Measurements from ENCODE around the gene FBXO3.
A peak's percentile ranks its signal among the peaks of the same experiment; 100 is the strongest.
"Not testable (repeated sequence)": the region's sequence is repeated elsewhere in the genome, so short reads cannot be mapped to it uniquely, and the experiment has no call there.

FBXO3 gene

GRCh38 chr11:33727539-33727938, 46.8 kb downstream of the FBXO3 start:
- not testable (repeated sequence) for DNase-seq (ENCODE audit: low spot score)

- no peak for DNase-seq (ENCODE audit: low spot score)
Measured at GRCh38 chr11:33725496-33725895, 48.8 kb downstream of the FBXO3 start.

DNA sequence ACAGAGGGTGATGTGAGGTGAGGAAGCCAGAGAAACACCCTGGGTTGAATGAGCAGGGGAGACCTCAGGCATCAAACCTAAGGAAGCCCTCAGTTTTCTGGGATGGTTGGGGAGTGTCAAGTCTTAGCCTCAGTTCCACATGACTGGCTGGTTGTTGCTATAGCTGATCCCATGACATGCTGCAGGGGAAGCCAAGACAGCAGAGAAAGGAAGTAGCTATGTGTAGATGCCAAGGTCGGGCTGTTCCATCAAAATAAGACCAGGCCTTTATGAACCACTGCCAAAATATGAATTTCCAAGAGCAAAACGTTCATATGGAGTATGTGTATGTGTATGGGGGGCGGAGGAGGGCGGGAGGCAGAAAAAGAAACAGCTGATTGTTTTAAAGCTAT, 49.7 kb downstream of the FBXO3 start:
- DNase-seq (ENCODE audit: low spot score) = no peak

GRCh38 chr11:33723238-33723881, 51.0 kb downstream of the FBXO3 start:
- DNase-seq (ENCODE audit: low spot score) = no peak

DNA sequence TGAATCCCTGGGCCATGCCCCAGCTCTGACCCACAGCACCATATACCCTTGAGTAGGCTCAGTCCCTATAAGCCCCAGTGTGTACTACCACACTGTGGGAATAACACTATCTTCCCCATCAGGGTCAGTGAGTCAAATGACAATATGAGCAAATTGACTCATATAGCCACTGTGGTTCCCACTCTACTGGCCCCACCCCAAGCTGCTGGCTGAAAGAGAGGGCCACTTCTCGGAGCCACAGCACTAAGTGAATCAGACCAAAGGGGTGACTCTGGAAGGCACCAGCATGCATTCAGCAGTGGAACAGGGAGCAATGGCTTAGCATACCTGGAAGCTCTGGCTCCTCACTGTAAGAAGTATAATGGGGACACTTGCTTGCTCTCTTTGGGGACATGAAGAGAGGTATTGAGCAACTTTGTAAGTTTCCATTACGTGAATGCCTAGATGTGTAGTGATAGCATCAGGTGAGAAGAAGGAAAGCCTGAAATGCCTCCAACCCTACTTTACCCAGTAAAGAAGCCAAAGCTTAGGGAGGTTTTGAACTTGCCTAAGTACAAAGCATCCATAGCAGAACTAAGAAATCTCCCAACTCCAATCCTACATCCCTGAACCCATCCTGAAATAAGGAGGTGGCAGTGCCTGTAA, 51.6 kb downstream of the FBXO3 start:
- peak; percentile 36 for DNase-seq (ENCODE audit: low spot score)

- DNase-seq (ENCODE audit: low spot score) = no peak
Measured at GRCh38 chr11:33721984-33722383, 52.3 kb downstream of the FBXO3 start.

DNA sequence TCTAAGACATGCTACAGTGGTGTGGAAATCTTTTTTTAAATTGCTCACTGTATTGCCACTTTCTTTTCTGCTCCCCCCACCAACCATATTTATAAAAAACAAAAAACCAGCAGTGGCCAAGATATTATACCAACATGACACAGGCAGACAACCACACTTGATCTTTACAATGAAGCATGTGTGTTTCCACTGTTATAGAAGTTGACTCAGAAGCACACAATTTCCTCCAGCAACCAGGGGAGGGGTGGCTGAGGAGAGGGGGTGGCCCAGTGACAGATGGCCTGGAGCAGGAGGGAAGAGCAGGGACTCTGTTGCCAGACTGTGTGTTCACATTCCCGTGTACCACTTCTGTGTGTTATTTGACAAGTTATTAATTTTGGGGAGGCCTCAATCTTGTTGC, 52.9 kb downstream of the FBXO3 start:
- DNase-seq (ENCODE audit: low spot score) = no peak

DNA sequence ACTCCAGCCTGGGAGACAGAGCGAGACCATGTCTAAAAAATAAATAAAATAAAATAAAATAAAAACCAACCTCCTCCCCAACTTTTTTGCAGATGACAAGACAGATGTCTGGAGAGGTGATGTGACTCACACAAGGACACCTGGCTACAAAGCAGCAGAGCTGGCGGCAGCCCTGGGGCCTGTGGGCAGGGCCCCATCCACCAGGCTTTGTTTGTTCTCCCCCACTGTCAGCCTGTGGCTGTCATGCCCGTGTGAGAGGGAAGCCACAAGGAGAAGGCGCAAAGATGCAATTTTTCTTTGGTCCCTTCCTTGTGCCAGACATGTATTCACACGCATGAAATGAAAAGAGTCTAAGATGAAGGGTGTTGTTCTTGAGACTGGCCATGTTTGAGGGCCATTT, 54.7 kb downstream of the FBXO3 start:
- no peak for DNase-seq (ENCODE audit: low spot score)

GRCh38 chr11:33718440-33718839, 55.9 kb downstream of the FBXO3 start:
- DNase-seq (ENCODE audit: low spot score) = no peak

DNA sequence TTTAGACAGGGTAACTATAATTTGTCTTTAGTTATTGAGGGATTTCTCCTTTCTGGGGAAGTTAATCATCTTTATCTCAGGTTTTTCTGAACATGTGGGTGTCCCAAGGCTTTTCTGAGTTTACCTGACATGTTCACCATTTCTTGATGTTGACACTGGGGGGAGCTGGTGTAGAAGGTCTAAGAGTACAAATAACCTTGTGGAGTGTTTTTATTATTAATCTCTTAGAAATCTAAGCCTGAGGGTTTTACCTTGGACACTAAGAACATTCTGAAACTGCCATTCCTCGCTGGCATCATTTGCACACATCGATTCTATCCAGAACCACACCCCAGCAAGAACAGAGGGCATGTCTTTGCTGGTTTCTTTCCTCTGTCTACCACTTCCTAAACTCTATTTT, 58.1 kb downstream of the FBXO3 start:
- peak; percentile 35 for DNase-seq (ENCODE audit: low spot score)

- no peak for DNase-seq (ENCODE audit: low spot score)
Measured at GRCh38 chr11:33713856-33714398, 60.4 kb downstream of the FBXO3 start.

GRCh38 chr11:33713151-33713855, 61.0 kb downstream of the FBXO3 start:
- DNase-seq (ENCODE audit: low spot score) = no peak

DNA sequence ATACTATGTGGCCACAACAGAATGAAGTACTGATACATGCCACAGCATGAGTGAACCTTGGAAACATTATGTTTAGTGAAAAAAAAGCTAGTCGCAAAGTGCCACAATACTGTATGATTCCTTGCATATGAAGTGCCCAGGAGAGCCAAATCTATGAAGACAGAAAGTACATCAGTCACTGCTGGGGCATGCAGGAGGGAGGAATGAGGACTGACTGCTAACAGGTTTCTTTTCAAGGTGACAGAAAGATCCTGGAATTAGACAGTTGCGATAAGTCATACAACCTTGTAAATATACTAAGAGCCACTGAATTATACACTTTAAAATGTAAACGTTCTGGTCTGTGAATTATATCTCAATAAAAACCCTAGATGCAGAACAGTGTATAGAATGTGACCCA, 61.9 kb downstream of the FBXO3 start:
- DNase-seq (ENCODE audit: low spot score) = no peak

- no peak for DNase-seq (ENCODE audit: low spot score)
Measured at GRCh38 chr11:33709466-33709865, 64.9 kb downstream of the FBXO3 start.

- no peak for DNase-seq (ENCODE audit: low spot score)
Measured at GRCh38 chr11:33708985-33709384, 65.3 kb downstream of the FBXO3 start.

DNA sequence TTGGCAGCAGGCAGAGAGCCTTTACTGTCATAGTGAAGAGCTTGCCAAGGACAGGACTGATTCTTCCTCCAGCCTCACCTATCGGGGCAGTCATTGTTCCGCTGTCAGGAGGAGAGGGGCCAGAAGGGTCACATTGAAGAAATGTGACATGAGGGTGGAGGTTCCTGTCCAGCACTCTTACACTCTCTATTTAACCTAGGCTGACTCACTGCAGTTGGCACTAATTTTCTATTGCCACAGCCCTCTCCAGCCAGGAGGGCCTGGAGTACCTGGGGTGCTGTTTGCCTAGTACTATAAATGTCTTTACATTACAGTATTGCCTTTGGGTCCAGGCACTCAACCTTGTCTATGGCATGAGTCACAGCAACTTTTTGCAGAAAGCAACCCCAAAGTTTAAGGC, 66.5 kb downstream of the FBXO3 start:
- DNase-seq (ENCODE audit: low spot score) = not testable (repeated sequence)

- no peak for DNase-seq (ENCODE audit: low spot score)
Measured at GRCh38 chr11:33706966-33707365, 67.4 kb downstream of the FBXO3 start.

- no peak for DNase-seq (ENCODE audit: low spot score)
Measured at GRCh38 chr11:33706546-33706945, 67.8 kb downstream of the FBXO3 start.

- no peak for DNase-seq (ENCODE audit: low spot score)
Measured at GRCh38 chr11:33704240-33705002, 69.9 kb downstream of the FBXO3 start.

DNA sequence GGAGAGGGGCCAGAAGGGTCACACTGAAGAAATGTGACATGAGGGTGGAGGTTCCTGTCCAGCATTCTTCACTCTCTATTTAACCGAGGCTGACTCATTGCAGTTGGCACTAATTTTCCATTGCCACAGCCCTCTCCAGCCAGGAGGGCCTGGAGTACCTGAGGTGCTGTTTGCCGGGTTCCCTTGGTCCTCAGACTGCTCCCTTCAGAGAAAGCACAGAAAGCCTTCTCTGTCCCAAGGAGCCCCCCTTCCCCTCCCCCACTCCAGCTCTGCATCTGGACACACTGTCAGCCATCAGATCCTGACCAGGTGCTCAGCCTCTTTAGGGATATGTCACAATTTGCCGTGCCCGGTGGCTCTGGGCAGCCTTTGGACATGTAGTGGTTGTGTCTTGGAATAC, 70.5 kb downstream of the FBXO3 start:
- no peak for DNase-seq (ENCODE audit: low spot score)

- no peak for DNase-seq (ENCODE audit: low spot score)
Measured at GRCh38 chr11:33703234-33703633, 71.1 kb downstream of the FBXO3 start.

All from CD4-positive, alpha-beta T cell treated with Interleukin-2 at 100 ng/mL for 4 hours (primary cell).